Measurements from ENCODE around the gene TESPA1.

DNA sequence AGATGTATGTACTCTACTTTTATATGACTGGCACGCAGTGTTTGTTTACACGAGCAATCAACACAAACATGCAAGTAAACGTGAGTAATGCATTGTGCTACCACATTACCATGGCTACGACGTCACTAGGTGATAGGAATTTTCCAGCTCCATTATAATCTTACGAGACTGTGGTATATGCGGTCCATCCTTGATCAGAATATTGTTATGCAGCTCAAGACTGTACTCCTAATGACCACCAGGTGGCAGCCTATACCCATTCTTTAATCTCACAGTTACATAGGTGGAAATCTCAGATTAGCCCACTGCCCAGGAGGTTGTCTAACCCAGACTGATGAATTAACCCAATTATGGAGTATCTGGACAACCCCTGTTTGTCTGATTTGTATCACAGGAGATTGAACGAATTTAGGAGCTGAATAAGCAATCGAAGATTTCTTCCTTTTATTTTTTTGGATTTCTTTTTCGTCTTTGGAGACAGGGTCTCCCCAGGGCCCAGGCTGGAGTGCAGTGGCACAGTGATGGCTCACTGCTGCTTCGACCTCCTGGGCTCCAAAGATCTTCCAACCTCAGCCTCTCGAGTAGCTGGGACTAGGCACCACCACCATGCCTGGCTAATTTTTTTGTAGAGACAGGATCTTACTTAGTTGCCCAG, 8.7 kb upstream of the TESPA1 start:
- TF ChIP-seq POLR2A (IDR thresholded peaks at IDR 0.05; ENCODE audit: low read depth, low read length) (no peak), POLR2AphosphoS5 (IDR thresholded peaks at IDR 0.05; ENCODE audit: low read depth, low read length) (no peak)
